H1 (cell line): ENCODE measurements around the gene TIGIT. TPM values are rescaled to one million over a fixed set of nuclear protein-coding genes. Genes with fewer than 3 reads are reported as not detected.

Experiments
- CTCF ChIA-PET: fragments of 300-600 bp; sonication (Branson Sonifier 250); formaldehyde crosslinking; loops from one replicate; lab custom pipeline; 2021; ENCODE audit not compliant: partially characterized antibody; lab: Charles Lee
- POLR2A ChIA-PET: fragments of 300-600 bp; sonication (Branson Sonifier 250); formaldehyde crosslinking; loops from one replicate; lab custom pipeline; 2021; ENCODE audit warnings: inconsistent platforms; ENCODE audit not compliant: partially characterized antibody; lab: Charles Lee
- DNase-seq, 2 experiments: peaks; one replicate each; pipeline versions ENCODE4 v3.0.0 to v3.0.0-alpha.2; 2010 to 2022; ENCODE audit warnings: low spot score in 2 of 2, low read depth in 1 of 2, mixed read lengths in 1 of 2
- FAIRE-seq: peaks from 2 replicates; lab custom pipeline; 2011; peaks lifted over from hg19 to GRCh38; lab: Jason Lieb, UNC
- H2AFZ ChIP-seq: 2 replicates; pipeline ENCODE4 v1.8.1; 2012; ENCODE audit warnings: low read length, inconsistent platforms
- H2AK5ac ChIP-seq: 2 replicates; pipeline ENCODE4 v1.6.1; 2013; ENCODE audit warnings: low read depth, low read length
- H2BK120ac ChIP-seq: replicated peaks from 2 replicates; pipeline ENCODE3; 2013; ENCODE audit warnings: low read depth, low read length, inconsistent platforms
- H2BK12ac ChIP-seq: 2 replicates; pipeline ENCODE4 v1.6.1; 2013; ENCODE audit warnings: low read depth, low read length
- H2BK15ac ChIP-seq: 2 replicates; pipeline ENCODE4 v1.6.1; 2013; ENCODE audit warnings: low read length
- H2BK20ac ChIP-seq: 2 replicates; pipeline ENCODE4 v1.6.1; 2013; ENCODE audit warnings: low read length
- H2BK5ac ChIP-seq: 2 replicates; pipeline ENCODE4 v1.6.1; 2013; ENCODE audit warnings: low read depth, low read length
- H3K14ac ChIP-seq: 2 replicates; pipeline ENCODE4 v1.6.1; 2013; ENCODE audit warnings: inconsistent platforms; ENCODE audit not compliant: insufficient read length
- H3K18ac ChIP-seq: 2 replicates; pipeline ENCODE4 v1.6.1; 2013; ENCODE audit warnings: low read length; ENCODE audit errors: extremely low read depth
- H3K23ac ChIP-seq: 2 replicates; pipeline ENCODE4 v1.6.1; 2013; ENCODE audit warnings: inconsistent platforms; ENCODE audit not compliant: insufficient read length
- H3K23me2 ChIP-seq: 2 replicates; pipeline ENCODE4 v1.6.1; 2013; ENCODE audit warnings: low read depth, low read length
- H3K27ac ChIP-seq: 2 replicates; pipeline ENCODE4 v1.6.1; 2011; ENCODE audit warnings: low read depth, low read length, inconsistent platforms
- H3K27me3 ChIP-seq, 4 experiments: replicated peaks in 1 of 4; 1 replicate in 1 of 4; 2 replicates in 3 of 4; pipeline versions ENCODE4 v1.6.1 to v1.8.1; 2011 to 2013; ENCODE audit warnings: low read length in 3 of 4, mild to moderate bottlenecking in 3 of 4, inconsistent platforms in 2 of 4, mixed read lengths in 2 of 4, moderate library complexity in 1 of 4; ENCODE audit not compliant: control insufficient read depth in 3 of 4, insufficient read depth in 3 of 4; ENCODE audit errors: extremely low read depth in 1 of 4
- H3K36me3 ChIP-seq, 4 experiments: 2 replicates each; pipeline versions ENCODE4 v1.6.1 to v1.8.1; 2011 to 2013; ENCODE audit warnings: mild to moderate bottlenecking in 4 of 4, low read length in 3 of 4, moderate library complexity in 2 of 4, control low read depth in 1 of 4, inconsistent platforms in 1 of 4; ENCODE audit not compliant: insufficient read depth in 4 of 4, control insufficient read depth in 2 of 4
- H3K4ac ChIP-seq: replicated peaks from 2 replicates; pipeline ENCODE3; 2013; ENCODE audit warnings: low read length, low read depth, mixed read lengths, inconsistent platforms; ENCODE audit not compliant: insufficient read length
- H3K4me1 ChIP-seq, 4 experiments: replicated peaks in 1 of 4; 1 replicate in 1 of 4; 2 replicates in 3 of 4; pipeline versions ENCODE4 v1.6.1 to v1.8.1; 2011 to 2013; ENCODE audit warnings: low read length in 3 of 4, inconsistent platforms in 2 of 4, mixed read lengths in 1 of 4; ENCODE audit not compliant: insufficient read depth in 4 of 4, control insufficient read depth in 3 of 4
- H3K4me2 ChIP-seq, 2 experiments: 2 replicates each; pipeline versions ENCODE4 v1.6.1 to v1.8.1; 2011 to 2013; ENCODE audit warnings: low read depth in 2 of 2, low read length in 2 of 2, control low read depth in 1 of 2, inconsistent platforms in 1 of 2, mild to moderate bottlenecking in 1 of 2; ENCODE audit not compliant: insufficient read depth in 1 of 2
- H3K4me3 ChIP-seq, 4 experiments: fragments of 200-600, 300-600 bp in 1 of 4; sonication (generic), shearing (Covaris generic), sonication (Bioruptor Twin) in 1 of 4; 2 replicates each; pipeline versions ENCODE4 v1.5.1 to v1.8.1; 2011 to 2016; ENCODE audit warnings: low read length in 4 of 4, low read depth in 3 of 4, control low read depth in 2 of 4, inconsistent platforms in 2 of 4, mild to moderate bottlenecking in 2 of 4, mixed read lengths in 1 of 4, moderate library complexity in 1 of 4; ENCODE audit not compliant: insufficient read depth in 2 of 4; ENCODE audit errors: extremely low read depth in 1 of 4
- H3K56ac ChIP-seq: replicated peaks from 2 replicates; pipeline ENCODE3; 2013; ENCODE audit warnings: low read depth, mild to moderate bottlenecking, mixed read lengths, low read length, inconsistent platforms; ENCODE audit not compliant: insufficient read length
- H3K79me1 ChIP-seq: 2 replicates; pipeline ENCODE4 v1.6.1; 2013; ENCODE audit warnings: low read depth, low read length, control low read depth
- H3K79me2 ChIP-seq, 2 experiments: 2 replicates each; pipeline versions ENCODE4 v1.6.1 to v1.8.1; 2012 to 2013; ENCODE audit warnings: low read length in 2 of 2, mild to moderate bottlenecking in 2 of 2, inconsistent platforms in 1 of 2; ENCODE audit not compliant: insufficient read depth in 2 of 2, control insufficient read depth in 1 of 2
- H3K9ac ChIP-seq, 4 experiments: replicated peaks in 1 of 4; 1 replicate in 1 of 4; 2 replicates in 3 of 4; pipeline versions ENCODE4 v1.6.1 to v1.8.1; 2011 to 2013; ENCODE audit warnings: low read depth in 3 of 4, low read length in 3 of 4, control low read depth in 2 of 4, mild to moderate bottlenecking in 2 of 4, moderate library complexity in 2 of 4, inconsistent platforms in 1 of 4; ENCODE audit errors: extremely low read depth in 1 of 4
- H3K9me3 ChIP-seq, 2 experiments: 2 replicates each; pipeline versions ENCODE4 v1.6.1 to v1.8.1; 2012 to 2013; ENCODE audit warnings: mild to moderate bottlenecking in 2 of 2, moderate library complexity in 2 of 2, control low read depth in 1 of 2, inconsistent platforms in 1 of 2, low read depth in 1 of 2, low read length in 1 of 2, mixed read lengths in 1 of 2; ENCODE audit not compliant: insufficient read depth in 2 of 2
- H4K20me1 ChIP-seq, 2 experiments: replicated peaks in 1 of 2; 2 replicates each; pipeline versions ENCODE3 to v1.8.1; 2011 to 2013; ENCODE audit warnings: inconsistent platforms in 2 of 2, low read length in 2 of 2, mild to moderate bottlenecking in 1 of 2; ENCODE audit not compliant: insufficient read depth in 2 of 2, control insufficient read depth in 1 of 2
- H4K5ac ChIP-seq: 2 replicates; pipeline ENCODE4 v1.6.1; 2013; ENCODE audit warnings: low read length, low read depth, mixed read lengths, inconsistent platforms; ENCODE audit not compliant: insufficient read length
- H4K8ac ChIP-seq: 2 replicates; pipeline ENCODE4 v1.8.0; 2013; ENCODE audit warnings: mild to moderate bottlenecking, moderate library complexity, low read length, inconsistent platforms; ENCODE audit not compliant: insufficient read depth; ENCODE audit errors: extremely low read depth
- H4K91ac ChIP-seq: replicated peaks from 2 replicates; pipeline ENCODE3; 2013; ENCODE audit warnings: low read length, mixed read lengths, inconsistent platforms; ENCODE audit not compliant: insufficient read length
- ASH2L ChIP-seq: fragments of 200-600, 300-600 bp; sonication (generic); IDR thresholded peaks from one replicate; pipeline ENCODE4 v1.7.1; 2017; ENCODE audit warnings: low read length
- BCL11A ChIP-seq, 2 experiments: IDR thresholded peaks; one replicate each; pipeline ENCODE4 v1.6.1; 2011; ENCODE audit warnings: low read depth in 2 of 2, low read length in 2 of 2, mild to moderate bottlenecking in 2 of 2
- CBX5 ChIP-seq: fragments of 300-800, 300-1000 bp; sonication (generic); IDR thresholded peaks from 2 replicates; pipeline ENCODE4 v1.7.1; 2016; ENCODE audit warnings: antibody characterized with exemption, low read length, low read depth
- CHD1 ChIP-seq: IDR thresholded peaks from 2 replicates; pipeline ENCODE4 v1.6.1; 2012; ENCODE audit warnings: low read depth, low read length, improper control_type of control experiment
- CREB1 ChIP-seq: IDR thresholded peaks from 2 replicates; pipeline ENCODE4 v1.6.1; 2012; ENCODE audit warnings: inconsistent platforms
- EP300 ChIP-seq, 2 experiments: IDR thresholded peaks; 1 replicate in 1 of 2; 2 replicates in 1 of 2; pipeline ENCODE4 v1.6.1; 2011 to 2012; ENCODE audit warnings: low read depth in 2 of 2, low read length in 2 of 2, mild to moderate bottlenecking in 2 of 2, borderline replicate concordance in 1 of 2, inconsistent platforms in 1 of 2, moderate library complexity in 1 of 2
- EZH2 ChIP-seq: fragments of 200-600 bp; sonication (generic); IDR thresholded peaks from 2 replicates; pipeline ENCODE4 v1.7.1; 2012; ENCODE audit warnings: low read depth, mild to moderate bottlenecking, moderate library complexity, low read length, inconsistent platforms; ENCODE audit not compliant: severe bottlenecking
- JUN ChIP-seq: IDR thresholded peaks from 2 replicates; pipeline ENCODE4 v1.6.1; 2011; ENCODE audit warnings: low read depth, mild to moderate bottlenecking, improper control_type of control experiment, low read length
- JUND ChIP-seq: IDR thresholded peaks from 2 replicates; pipeline ENCODE4 v1.6.1; 2011; ENCODE audit warnings: mild to moderate bottlenecking, improper control_type of control experiment, low read length
- SIX5 ChIP-seq: IDR thresholded peaks from 2 replicates; pipeline ENCODE4 v1.6.1; 2011; ENCODE audit warnings: mild to moderate bottlenecking, low read depth, low read length
- TCF12 ChIP-seq: IDR thresholded peaks from 2 replicates; pipeline ENCODE4 v1.6.1; 2011; ENCODE audit warnings: low read depth, mild to moderate bottlenecking, low read length
- TEAD4 ChIP-seq: IDR thresholded peaks from 2 replicates; pipeline ENCODE4 v1.6.1; 2012; ENCODE audit warnings: low read depth, low read length, inconsistent platforms, mixed read lengths
- WGBS, 2 experiments: shearing (Covaris generic) in 1 of 2; methylation state at CpG; one replicate each; pipeline versions ENCODE4 v1.1.6 to v1.1.7; 2013 to 2015; ENCODE audit warnings: low lambda C conversion rate in 2 of 2, mixed read lengths in 2 of 2, inconsistent platforms in 1 of 2, low coverage in 1 of 2, missing lambda C conversion rate in 1 of 2; ENCODE audit not compliant: insufficient replicate concordance in 2 of 2, insufficient coverage in 1 of 2, insufficient read length in 1 of 2; ENCODE audit errors: extremely low coverage in 1 of 2, missing lambda C conversion rate in 1 of 2; 5-methylcytosine and 5-hydroxymethylcytosine counted together
- polyA plus RNA-seq, 7 experiments: library from polyadenylated mRNA; depleted of rRNA in 3 of 7; stranded (reverse) in 5 of 7; unstranded in 2 of 7; fragments of >200 nt in 5 of 7; fragments of 200-250 nt in 2 of 7; gene quantifications; 1 replicate in 5 of 7; 2 replicates in 1 of 7; 4 replicates in 1 of 7; pipeline versions ENCODE4 v1.2.1 to v1.2.3, GENCODE V29; 2011 to 2013; ENCODE audit warnings: missing spikeins in 2 of 7, mixed read lengths in 2 of 7
- total RNA-seq: library from RNA; stranded (reverse); fragmentation: NEBNext Ultra II Directional; extraction: Animal tissue kit (Norgen Biotek cat#: 25700); gene quantifications from 2 replicates; pipeline ENCODE4 v1.2.1, GENCODE V29; 2021
- TF ChIP-seq, protein P1 (sequence below): IDR thresholded peaks from 2 replicates; pipeline ENCODE4 v1.6.1; 2011; ENCODE audit warnings: low read depth, mild to moderate bottlenecking, low read length; ENCODE audit not compliant: insufficient read depth
- TF ChIP-seq, protein P2 (sequence below): IDR thresholded peaks from 2 replicates; pipeline ENCODE4 v1.6.1; 2012; ENCODE audit warnings: inconsistent platforms

Gene TIGIT
- total and polyA plus RNA-seq, 2 of the 8 experiments (the other 6 are each of a cell fraction or from before 2014, with no cell fraction given) = 0.02 TPM; not detected in 1

DNA sequence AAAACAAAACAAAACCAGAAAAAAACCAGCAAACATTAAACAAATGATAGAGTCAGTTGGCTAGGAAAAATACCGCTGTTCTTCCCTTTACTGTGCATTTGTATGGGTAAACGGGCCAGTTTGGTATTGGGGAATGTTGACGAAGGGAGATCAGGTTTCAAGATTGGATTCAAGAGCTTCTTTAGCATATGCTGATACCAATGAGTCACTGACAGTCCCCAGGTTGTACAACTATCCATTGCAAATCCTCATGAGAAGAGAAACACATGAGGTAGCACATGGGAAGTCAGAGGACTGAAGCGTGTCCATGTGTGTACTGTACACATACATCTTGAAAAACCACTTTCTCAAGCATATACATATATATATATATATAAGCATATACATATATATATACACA lies 25.6 kb downstream of the TIGIT start:
- no peaks in the 10 kb centered on the region for H3K9me3 ChIP-seq
- WGBS, 2 experiments = 24% methylated on average over 4 of the region's 4 CpGs; no CpG with 5 or more reads in 1 of the 2 experiments
- ChIA-PET POLR2A (interaction anchor here (1.2 kb wide), 1 partner anchor 12 kb away, joined by 4 read pairs; no protein-coding TSS in a partner anchor), CTCF (interaction anchor here (0.6 to 0.7 kb wide), 2 partner anchors 17 to 66 kb away, joined by 3 to 4 read pairs; no protein-coding TSS in a partner anchor)
- H3K79me1 ChIP-seq = no peaks in the 10 kb centered on the region
- no peaks in the 10 kb centered on the region for H3K79me2 ChIP-seq
- no peak overlapping the region for H2BK20ac ChIP-seq
- no peaks in the 10 kb centered on the region for H4K20me1 ChIP-seq
- H2AFZ ChIP-seq = no peak overlapping the region
- H2AK5ac ChIP-seq = no peak overlapping the region
- no peak overlapping the region for H4K5ac ChIP-seq
- H3K9ac ChIP-seq = no peak overlapping the region
- no peaks in the 10 kb centered on the region for H3K27me3 ChIP-seq
- H3K4me3 ChIP-seq = peak overlapping the region in 1 of 4 experiments; percentile 30; a peak in 1 of 8 replicates
- no peak overlapping the region for H2BK5ac ChIP-seq
- H4K8ac ChIP-seq = no peak overlapping the region
- no peak overlapping the region for H4K91ac ChIP-seq
- no peaks in the 10 kb centered on the region for H3K23me2 ChIP-seq
- FAIRE-seq = peak; percentile 58
- no peak overlapping the region for H2BK15ac ChIP-seq
- H3K14ac ChIP-seq = no peak overlapping the region
- H3K4ac ChIP-seq = no peak overlapping the region
- H2BK12ac ChIP-seq = no peak overlapping the region
- H3K36me3 ChIP-seq = no peaks in the 10 kb centered on the region
- DNase-seq = peak in 1 of 2 experiments; percentile 27
- no peak overlapping the region for H3K18ac ChIP-seq
- H3K4me2 ChIP-seq = peak overlapping the region; percentile 10 to 31; a peak in 1 of 4 replicates
- H3K27ac ChIP-seq = no peak overlapping the region
- H2BK120ac ChIP-seq = no peak overlapping the region
- H3K56ac ChIP-seq = no peak overlapping the region
- peaks cover 3 to 5% (median 4%) of the 10 kb centered on the region in 4 experiments; a peak in 6 of 7 replicates for H3K4me1 ChIP-seq
- no peak overlapping the region for H3K23ac ChIP-seq
- TF ChIP-seq CHD1 = no peak
- no peak for TF ChIP-seq EP300 (IDR thresholded peaks at IDR 0.05; ENCODE audit: borderline replicate concordance in 1 of 2, low read depth in 2 of 2, low read length in 2 of 2)
- peak; percentile 87 for TF ChIP-seq TEAD4
- TF ChIP-seq EZH2 = no peak
- TF ChIP-seq TCF12 = no peak
- no peak for TF ChIP-seq CREB1
- TF ChIP-seq, protein P1, sequence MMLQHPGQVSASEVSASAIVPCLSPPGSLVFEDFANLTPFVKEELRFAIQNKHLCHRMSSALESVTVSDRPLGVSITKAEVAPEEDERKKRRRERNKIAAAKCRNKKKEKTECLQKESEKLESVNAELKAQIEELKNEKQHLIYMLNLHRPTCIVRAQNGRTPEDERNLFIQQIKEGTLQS = no peak
- peak; percentile 87 for TF ChIP-seq JUND
- no peak for TF ChIP-seq CBX5
- no peak for TF ChIP-seq BCL11A (IDR thresholded peaks at IDR 0.05; ENCODE audit: low read depth in 2 of 2, low read length in 2 of 2)
- TF ChIP-seq, protein P2, sequence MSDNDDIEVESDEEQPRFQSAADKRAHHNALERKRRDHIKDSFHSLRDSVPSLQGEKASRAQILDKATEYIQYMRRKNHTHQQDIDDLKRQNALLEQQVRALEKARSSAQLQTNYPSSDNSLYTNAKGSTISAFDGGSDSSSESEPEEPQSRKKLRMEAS = no peak
- TF ChIP-seq ASH2L = peak; percentile 32
- no peak for TF ChIP-seq SIX5
- TF ChIP-seq JUN = no peak
